Duodenal mucosa (tissue), 2 donors: Measurements from ENCODE around the gene ZMYND19.
A peak's percentile ranks its signal among the peaks of the same experiment; 100 is the strongest.
"Not testable (repeated sequence)": the region's sequence is repeated elsewhere in the genome, so short reads cannot be mapped to it uniquely, and the experiment has no call there.

Source experiments
- H3K27ac ChIP-seq: one replicate; pipeline ENCODE4 v1.7.0; 2013; ENCODE audit warnings: low read depth, low read length
- H3K27me3 ChIP-seq, 2 donors: one replicate each; pipeline ENCODE4 v1.7.0; 2013; ENCODE audit warnings: low read length in 2 of 2, control low read depth in 1 of 2; ENCODE audit not compliant: insufficient read depth in 2 of 2, control insufficient read depth in 1 of 2
- H3K36me3 ChIP-seq, 2 donors: one replicate each; pipeline ENCODE4 v1.7.0; 2013; ENCODE audit warnings: low read length in 2 of 2, control low read depth in 1 of 2; ENCODE audit not compliant: insufficient read depth in 2 of 2, control insufficient read depth in 1 of 2
- H3K4me1 ChIP-seq, 2 donors: one replicate each; pipeline ENCODE4 v1.7.0; 2013; ENCODE audit warnings: low read length in 2 of 2, control low read depth in 1 of 2; ENCODE audit not compliant: insufficient read depth in 2 of 2, control insufficient read depth in 1 of 2
- H3K4me3 ChIP-seq, 2 donors: one replicate each; pipeline ENCODE4 v1.7.0; 2013; ENCODE audit warnings: low read length in 2 of 2, low read depth in 1 of 2
- H3K9ac ChIP-seq, 2 donors: one replicate each; pipeline ENCODE4 v1.7.0; 2013; ENCODE audit warnings: low read length in 2 of 2, low read depth in 1 of 2
- H3K9me3 ChIP-seq, 2 donors: one replicate each; pipeline ENCODE4 v1.7.0; 2013; ENCODE audit warnings: low read length in 2 of 2, control low read depth in 1 of 2; ENCODE audit not compliant: control insufficient read depth in 1 of 2

The ZMYND19 gene

DNA sequence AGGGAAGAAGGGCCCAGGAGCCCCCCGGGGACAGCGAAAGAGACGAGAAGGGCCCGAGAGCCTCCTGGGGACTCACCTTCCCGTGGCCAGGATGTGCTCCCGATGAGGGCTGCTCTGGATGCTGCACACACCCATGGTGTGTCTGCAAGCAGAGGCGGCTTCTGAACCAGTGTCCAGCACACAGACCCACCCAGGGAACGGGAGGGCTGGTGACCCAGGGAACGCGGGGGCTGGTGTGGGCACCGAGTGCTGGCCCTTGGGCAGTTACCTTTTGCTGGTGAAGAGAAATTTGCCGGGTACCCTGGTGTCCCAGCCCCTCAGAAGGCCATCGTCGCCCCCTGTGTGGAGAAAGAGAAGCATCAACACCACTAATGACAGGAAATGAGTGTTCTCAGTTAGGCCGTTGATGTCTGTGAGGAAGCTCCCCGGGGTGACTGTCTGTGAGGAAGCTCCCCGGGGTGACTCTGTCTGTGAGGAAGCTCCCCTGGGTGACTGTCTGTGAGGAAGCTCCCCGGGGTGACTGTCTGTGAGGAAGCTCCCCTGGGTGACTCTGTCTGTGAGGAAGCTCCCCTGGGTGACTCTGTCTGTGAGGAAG is 25.4 kb downstream of the ZMYND19 start:
- H3K9ac ChIP-seq: no peak overlapping the region
- H3K4me3 ChIP-seq: no peak overlapping the region
- peaks cover 10 to 24% of the 10 kb centered on the region in 2 donors for H3K36me3 ChIP-seq
- no peaks in the 10 kb centered on the region for H3K27me3 ChIP-seq
- no peaks in the 10 kb centered on the region for H3K4me1 ChIP-seq
- no peak overlapping the region for H3K27ac ChIP-seq
- no peaks in the 10 kb centered on the region for H3K9me3 ChIP-seq

DNA sequence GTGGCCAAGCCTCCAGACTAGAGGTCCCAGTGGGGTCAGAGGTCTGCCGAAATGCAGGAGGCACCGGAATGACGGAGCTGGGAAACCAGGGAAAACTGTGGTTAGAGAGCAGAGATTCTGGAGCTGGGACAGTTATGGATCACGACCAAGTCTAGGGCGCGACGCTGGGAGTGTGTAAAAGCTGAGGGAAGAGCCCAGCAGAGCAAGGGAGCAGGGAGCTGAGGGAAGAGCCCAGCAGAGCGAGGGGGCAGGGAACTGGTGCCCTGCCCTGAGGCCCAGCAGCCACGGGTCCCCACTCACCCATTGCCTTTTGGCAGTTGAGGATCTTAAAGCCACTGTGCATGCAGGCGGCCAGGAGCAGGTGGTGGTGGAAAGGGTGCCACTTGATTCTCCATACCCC is 26.2 kb downstream of the ZMYND19 start:
- H3K27ac ChIP-seq: no peak overlapping the region
- H3K36me3 ChIP-seq: peaks cover 11 to 24% of the 10 kb centered on the region in 2 donors
- no peaks in the 10 kb centered on the region for H3K27me3 ChIP-seq
- H3K9me3 ChIP-seq: no peaks in the 10 kb centered on the region
- H3K4me3 ChIP-seq: no peak overlapping the region
- no peak overlapping the region for H3K9ac ChIP-seq
- no peaks in the 10 kb centered on the region for H3K4me1 ChIP-seq

GRCh38 chr9:137558127-137558526 is 32.2 kb downstream of the ZMYND19 start:
- H3K27ac ChIP-seq: no peak overlapping the region

GRCh38 chr9:137556069-137556838 is 34.1 kb downstream of the ZMYND19 start:
- peaks cover 6 to 25% of the 10 kb centered on the region in 2 donors for H3K36me3 ChIP-seq
- H3K9ac ChIP-seq: no peak overlapping the region
- no peak overlapping the region for H3K4me3 ChIP-seq
- H3K27me3 ChIP-seq: no peaks in the 10 kb centered on the region
- no peaks in the 10 kb centered on the region for H3K9me3 ChIP-seq
- no peak overlapping the region for H3K27ac ChIP-seq
- peaks cover 6 to 13% of the 10 kb centered on the region in 2 donors for H3K4me1 ChIP-seq

More at GRCh38 chr9:137558127-137558526, 32.2 kb downstream of the ZMYND19 start:
- Histone ChIP-seq H3K4me3 (no peak overlapping the region), H3K9ac (no peak overlapping the region), H3K27me3 (no peaks in the 10 kb centered on the region), H3K9me3 (no peaks in the 10 kb centered on the region), H3K36me3 (peaks cover 9 to 31% of the 10 kb centered on the region in 2 donors), H3K4me1 (peaks cover 0 to 5% of the 10 kb centered on the region in 2 donors)

DNA sequence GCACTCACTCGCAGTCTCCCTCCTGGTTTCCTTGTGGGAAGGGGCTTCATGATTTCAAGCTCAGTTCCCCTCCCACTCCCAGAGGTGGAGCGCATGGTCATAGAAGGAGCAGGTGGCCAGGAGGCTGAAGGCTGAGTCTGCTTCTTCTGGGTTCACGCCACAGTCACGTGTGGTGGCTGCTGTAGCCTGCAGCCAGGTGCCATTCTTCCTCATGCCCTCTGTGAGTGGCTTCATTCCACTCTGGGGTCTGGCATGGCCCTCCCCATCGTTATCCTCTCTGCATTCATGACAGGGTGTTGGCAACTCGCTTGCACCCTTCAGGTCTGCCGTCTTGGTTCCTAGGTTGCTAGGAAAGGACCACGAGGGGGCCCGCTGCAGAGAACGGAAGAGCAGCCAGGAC is 35.1 kb downstream of the ZMYND19 start:
- Histone ChIP-seq H3K9ac (no peak overlapping the region), H3K27ac (no peak overlapping the region), H3K9me3 (no peaks in the 10 kb centered on the region), H3K4me3 (no peak overlapping the region), H3K36me3 (peaks cover 6 to 25% of the 10 kb centered on the region in 2 donors), H3K4me1 (peaks cover 6 to 13% of the 10 kb centered on the region in 2 donors), H3K27me3 (no peaks in the 10 kb centered on the region)

GRCh38 chr9:137554349-137554748 is 36.0 kb downstream of the ZMYND19 start:
- Histone ChIP-seq H3K4me1 (peaks cover 12 to 21% of the 10 kb centered on the region in 2 donors), H3K27me3 (no peaks in the 10 kb centered on the region), H3K9me3 (no peaks in the 10 kb centered on the region), H3K4me3 (no peak overlapping the region), H3K36me3 (peaks cover 3 to 25% of the 10 kb centered on the region in 2 donors), H3K9ac (no peak overlapping the region), H3K27ac (no peak overlapping the region)

DNA sequence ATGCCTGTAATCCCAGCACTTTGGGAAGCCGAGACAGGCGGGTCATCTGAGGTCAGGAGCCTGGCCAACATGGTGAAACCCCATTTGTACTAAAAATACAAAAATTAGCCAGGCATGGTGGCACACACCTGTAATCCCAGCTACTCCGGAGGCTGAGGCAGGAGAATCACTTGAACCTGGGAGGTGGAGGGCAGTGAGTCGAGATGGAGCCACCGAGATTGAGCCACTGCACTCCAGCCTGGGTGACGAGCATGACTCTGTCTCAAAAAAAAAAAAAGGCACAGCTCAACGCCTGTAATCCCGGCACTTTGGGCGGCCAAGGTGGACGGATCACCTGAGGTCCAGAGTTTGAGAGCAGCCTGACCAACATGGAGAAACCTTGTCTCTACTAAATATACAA is 36.7 kb downstream of the ZMYND19 start:
- not testable (repeated sequence) for H3K27me3 ChIP-seq, H3K9ac ChIP-seq, H3K27ac ChIP-seq, H3K4me3 ChIP-seq, H3K9me3 ChIP-seq
- H3K4me1 ChIP-seq: peaks cover 12 to 21% of the 10 kb centered on the region in 2 donors
- peaks cover 3 to 25% of the 10 kb centered on the region in 2 donors for H3K36me3 ChIP-seq

DNA sequence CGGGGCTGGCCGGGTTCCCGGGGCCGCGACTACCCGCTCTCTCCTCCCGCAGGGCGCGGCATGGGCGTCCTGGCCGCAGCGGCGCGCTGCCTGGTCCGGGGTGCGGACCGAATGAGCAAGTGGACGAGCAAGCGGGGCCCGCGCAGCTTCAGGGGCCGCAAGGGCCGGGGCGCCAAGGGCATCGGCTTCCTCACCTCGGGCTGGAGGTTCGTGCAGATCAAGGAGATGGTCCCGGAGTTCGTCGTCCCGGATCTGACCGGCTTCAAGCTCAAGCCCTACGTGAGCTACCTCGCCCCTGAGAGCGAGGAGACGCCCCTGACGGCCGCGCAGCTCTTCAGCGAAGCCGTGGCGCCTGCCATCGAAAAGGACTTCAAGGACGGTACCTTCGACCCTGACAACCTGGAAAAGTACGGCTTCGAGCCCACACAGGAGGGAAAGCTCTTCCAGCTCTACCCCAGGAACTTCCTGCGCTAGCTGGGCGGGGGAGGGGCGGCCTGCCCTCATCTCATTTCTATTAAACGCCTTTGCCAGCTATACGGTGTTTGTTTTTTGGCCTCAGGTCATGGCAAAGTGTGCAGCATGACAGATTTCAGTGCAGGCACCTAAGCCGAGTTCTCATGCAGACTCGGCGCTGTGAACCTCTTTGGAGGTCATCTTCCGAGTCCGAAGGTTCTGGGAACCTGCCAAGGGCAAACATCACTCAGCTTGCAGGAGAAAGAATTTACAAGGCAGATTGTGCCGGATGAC is 38.1 kb downstream of the ZMYND19 start:
- Histone ChIP-seq H3K36me3 (peaks cover 3 to 20% of the 10 kb centered on the region in 2 donors), H3K9ac (peak overlapping the region; percentile 71 to 80), H3K27me3 (no peaks in the 10 kb centered on the region), H3K9me3 (no peaks in the 10 kb centered on the region), H3K4me1 (peaks cover 12 to 21% of the 10 kb centered on the region in 2 donors), H3K4me3 (peak overlapping the region; percentile 87 to 92), H3K27ac (peak overlapping the region; percentile 51)

DNA sequence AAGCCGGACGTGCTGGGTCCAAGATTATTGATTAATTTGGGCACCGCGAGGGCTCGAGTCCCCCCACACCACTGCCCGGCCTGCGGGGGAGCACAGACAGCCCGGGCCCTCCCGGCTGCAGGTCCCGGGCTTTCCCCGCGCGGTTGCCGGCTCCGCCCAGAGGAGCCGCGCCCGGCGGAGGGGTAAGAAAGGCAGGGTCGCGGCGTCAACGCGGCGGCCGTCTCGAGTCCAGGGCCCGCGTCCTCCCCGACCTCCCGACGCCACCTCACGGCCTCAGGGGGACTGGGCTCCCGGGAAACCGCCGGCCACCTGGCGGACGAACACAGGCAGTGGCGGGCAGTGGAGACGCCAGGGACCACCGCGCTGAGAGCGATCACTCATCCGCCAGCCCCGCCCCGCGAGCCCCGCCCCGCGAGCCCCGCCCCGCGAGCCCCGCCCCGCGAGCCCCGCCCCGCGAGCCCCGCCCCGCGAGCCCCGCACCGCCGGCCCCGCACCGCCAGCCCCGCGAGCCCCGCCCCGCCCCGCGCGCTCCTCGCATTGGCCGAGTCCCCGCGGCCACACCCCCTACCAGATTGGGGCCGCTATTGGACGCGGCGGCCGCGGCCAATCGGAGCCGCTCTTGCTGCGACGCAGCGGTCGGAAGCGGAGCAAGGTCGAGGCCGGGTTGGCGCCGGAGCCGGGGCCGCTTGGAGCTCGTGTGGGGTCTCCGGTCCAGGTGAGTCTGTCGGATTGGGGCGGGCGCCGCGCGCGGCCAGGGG is 38.9 kb downstream of the ZMYND19 start, which contains the start of gene MRPL41:
TSS of gene MRPL41 (plus strand) at position 616 of the 758 bp plus-strand sequence. CDS start 203 bp downstream, outside the sequence.
- H3K9ac ChIP-seq: peak within 1 kb of the TSS; percentile 71 to 80
- no peaks in the 10 kb centered on the region for H3K27me3 ChIP-seq
- no peaks in the 10 kb centered on the region for H3K9me3 ChIP-seq
- peaks cover 12 to 21% of the 10 kb centered on the region in 2 donors for H3K4me1 ChIP-seq
- H3K4me3 ChIP-seq: peak within 1 kb of the TSS; percentile 87 to 92
- H3K27ac ChIP-seq: peak within 1 kb of the TSS; percentile 73
- peaks cover 3 to 16% of the 10 kb centered on the region in 2 donors for H3K36me3 ChIP-seq
